HTR-8/SVneo (cell line): ENCODE results near the gene DLGAP1.
"Not testable (repeated sequence)": the region's sequence is repeated elsewhere in the genome, so short reads cannot be mapped to it uniquely, and the experiment has no call there.

Experiments used
- DNase-seq: peaks from one replicate; pipeline ENCODE4 v3.0.0; 2011; ENCODE audit warnings: low spot score, mixed read lengths; ENCODE audit not compliant: insufficient read length
- FAIRE-seq: peaks from 2 replicates; lab custom pipeline; 2011; peaks lifted over from hg19 to GRCh38; lab: Jason Lieb, UNC

DLGAP1 gene

GRCh38 chr18:4299395-4299794, 155.7 kb downstream of the DLGAP1 start:
- no peak for DNase-seq
- FAIRE-seq: no peak

GRCh38 chr18:4293337-4293736, 161.8 kb downstream of the DLGAP1 start:
- DNase-seq (no peak), FAIRE-seq (no peak)

DNA sequence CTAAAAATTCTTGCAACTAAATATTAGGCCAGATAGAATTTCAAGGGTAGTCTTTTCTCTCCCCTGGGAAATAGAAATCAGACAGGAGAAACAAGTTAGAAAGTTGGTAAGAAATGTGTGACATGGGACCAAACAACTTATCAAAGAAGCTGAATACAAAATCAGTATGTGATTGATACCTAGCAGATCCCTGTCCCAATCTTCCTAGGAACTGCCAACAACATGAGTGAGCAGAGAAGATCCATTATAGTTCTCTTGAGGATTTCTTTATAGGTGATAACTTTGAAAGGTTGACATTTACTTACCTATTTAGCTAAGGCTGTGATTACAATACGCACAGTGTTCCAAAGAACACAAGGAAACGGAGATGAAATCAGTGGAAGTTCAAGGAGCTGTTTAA, 162.4 kb downstream of the DLGAP1 start:
- DNase-seq: no peak
- no peak for FAIRE-seq

- not testable (repeated sequence) for DNase-seq, FAIRE-seq
These were observed 167.8 kb downstream of the DLGAP1 start for GRCh38 chr18:4287340-4287739.

DNA sequence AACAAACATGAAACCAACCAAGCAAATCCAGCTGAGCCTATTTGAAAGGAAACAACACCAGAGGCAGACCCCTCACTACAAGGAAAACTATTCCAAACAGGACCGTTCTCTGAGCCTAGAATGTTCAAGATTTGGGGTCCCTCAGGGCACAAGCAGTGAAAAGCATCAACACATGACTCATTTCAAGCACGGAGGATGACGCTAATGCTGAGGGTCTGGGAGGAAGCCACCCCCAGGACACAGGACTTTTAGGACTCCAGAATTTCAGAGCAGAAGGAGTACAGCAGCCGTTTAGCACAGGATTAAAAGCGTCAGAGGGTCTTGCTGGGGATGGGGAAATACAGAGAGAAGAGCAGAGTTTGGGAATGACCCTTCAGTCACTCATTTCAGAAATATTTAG, 168.9 kb downstream of the DLGAP1 start:
- DNase-seq (no peak), FAIRE-seq (no peak)

DNA sequence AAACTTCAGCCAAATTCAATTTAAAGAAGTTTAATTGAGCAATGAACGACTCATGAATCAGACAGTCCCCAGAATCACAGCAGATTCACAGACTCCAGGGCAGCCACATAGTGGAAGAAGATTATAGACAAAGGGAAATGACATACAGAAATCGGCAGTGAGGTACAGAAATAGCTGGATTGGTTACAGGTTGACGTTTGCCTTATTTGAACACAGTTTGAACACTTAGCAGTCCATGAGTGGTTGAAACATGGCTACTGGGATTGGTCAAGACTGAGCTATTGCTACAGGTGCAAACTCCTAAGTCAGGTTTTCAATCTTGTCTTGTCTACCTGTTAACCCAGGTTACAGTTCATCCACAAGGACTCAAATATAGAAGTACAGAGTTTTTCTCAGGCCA, 169.6 kb downstream of the DLGAP1 start:
- no peak for FAIRE-seq
- no peak for DNase-seq

DNA sequence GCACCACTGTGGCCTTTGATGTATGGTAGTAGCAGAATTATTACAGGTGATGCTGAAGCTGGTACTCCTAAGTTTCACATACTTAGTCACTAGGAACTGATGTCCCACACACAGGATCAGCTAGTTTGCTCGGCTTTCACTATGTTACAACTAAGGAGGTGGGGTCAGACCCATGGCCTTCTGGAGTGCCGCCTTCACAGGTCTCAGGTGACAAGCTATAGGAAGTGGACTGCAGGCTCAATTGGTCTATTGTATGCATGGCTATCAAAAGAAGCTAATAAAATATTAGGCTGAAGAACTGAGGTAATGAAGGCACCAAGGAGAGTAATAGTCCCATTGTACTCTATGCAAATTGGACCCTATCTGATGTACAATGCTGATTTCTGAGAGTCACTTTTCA, 170.6 kb downstream of the DLGAP1 start:
- FAIRE-seq: no peak

GRCh38 chr18:4283746-4284291, 171.3 kb downstream of the DLGAP1 start:
- DNase-seq (no peak), FAIRE-seq (no peak)

More for the DNA sequence above, 170.6 kb downstream of the DLGAP1 start:
- no peak for DNase-seq

DNA sequence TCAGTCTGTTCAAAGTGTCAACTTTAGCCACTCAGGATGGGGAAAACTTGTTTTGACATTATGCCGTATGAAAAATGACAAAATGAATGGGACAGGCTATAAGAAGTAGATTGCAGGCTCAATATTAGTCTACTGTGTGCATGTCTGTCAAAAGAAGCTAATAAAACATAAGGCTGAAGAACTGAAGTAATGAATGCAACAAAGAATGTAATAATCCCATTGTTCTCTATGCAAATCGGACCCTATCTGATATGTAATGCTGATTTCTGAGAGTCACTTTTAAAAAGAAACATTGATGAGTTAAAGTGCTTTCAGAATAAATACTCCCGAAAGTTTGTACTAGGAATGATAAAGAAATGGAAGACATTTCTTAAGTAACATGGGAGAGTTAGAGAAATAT, 172.2 kb downstream of the DLGAP1 start:
- FAIRE-seq (no peak), DNase-seq (no peak)

DNA sequence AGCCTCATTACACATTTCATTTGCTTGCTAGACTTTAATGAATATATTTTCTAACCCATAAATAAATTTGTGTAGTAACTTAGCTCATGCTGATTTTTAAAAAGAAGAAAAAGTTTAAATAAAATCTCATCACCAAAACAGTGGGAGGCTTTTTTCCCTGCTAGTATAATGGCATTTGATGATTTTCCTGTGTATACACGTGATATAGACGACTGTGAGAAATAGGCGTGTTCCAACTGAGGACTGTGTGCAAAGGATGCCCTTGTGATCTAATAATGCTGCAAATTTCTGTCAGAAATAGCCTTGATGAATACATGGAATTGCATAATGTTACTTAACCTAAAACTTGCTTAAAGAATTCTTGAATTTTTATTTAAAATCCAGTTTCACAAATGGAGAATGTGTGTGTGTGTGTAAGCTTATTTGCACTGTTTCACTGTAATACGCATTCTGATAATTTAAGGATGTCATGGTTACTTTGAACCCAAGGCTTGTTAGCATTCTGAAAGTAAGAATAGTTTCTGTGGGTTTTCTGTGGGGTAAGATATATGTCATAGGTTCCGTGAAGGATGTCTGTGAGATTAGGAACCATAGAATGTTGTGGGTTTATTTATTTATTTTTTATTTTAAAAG, 178.0 kb downstream of the DLGAP1 start:
- DNase-seq (no peak), FAIRE-seq (no peak)

GRCh38 chr18:4271952-4272351, 183.2 kb downstream of the DLGAP1 start:
- no peak for DNase-seq
- FAIRE-seq: no peak

DNA sequence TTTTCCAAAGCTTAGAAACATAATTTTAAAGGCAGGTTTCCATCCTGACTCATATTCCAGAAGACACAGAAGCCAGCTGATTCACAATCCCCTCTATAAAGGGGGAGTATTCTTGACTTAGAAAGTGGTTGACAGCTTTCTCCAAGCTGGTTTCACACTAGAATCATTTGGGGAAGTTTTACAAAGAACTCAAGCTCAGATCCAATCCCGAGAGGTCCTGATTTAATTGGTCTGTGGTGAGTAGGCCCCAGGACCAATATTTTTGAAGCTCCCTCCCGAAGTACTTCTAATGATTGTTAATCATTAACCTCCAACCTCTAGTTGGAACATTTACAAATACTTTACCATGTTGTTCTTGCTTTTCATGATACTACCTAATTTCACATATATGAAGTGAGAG, 184.1 kb downstream of the DLGAP1 start:
- FAIRE-seq: no peak
- DNase-seq: no peak

DNA sequence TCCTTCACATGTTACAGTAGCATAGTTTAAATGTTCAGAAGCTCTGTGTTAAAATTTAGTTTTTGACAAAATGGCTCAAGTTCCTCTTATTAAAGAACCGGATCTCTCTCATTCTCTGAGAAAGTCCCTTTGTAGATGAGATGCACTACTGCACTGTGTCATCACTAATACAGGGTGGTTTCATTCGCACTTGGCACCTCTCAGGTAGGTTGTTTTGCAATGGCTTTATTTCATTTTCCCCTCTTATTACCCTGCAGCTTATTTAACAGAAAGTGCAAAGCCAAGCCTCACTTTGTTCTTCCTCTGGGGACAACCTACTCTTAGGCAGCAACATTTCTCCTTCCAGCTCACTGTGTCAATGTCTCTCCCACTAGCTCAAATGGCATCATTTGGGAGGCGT, 185.1 kb downstream of the DLGAP1 start:
- no peak for DNase-seq
- FAIRE-seq: no peak

- no peak for FAIRE-seq
- no peak for DNase-seq
These were observed 187.5 kb downstream of the DLGAP1 start for GRCh38 chr18:4267641-4268040.

- DNase-seq (no peak), FAIRE-seq (no peak)
These were observed 190.7 kb downstream of the DLGAP1 start for GRCh38 chr18:4264347-4264791.

- FAIRE-seq: no peak
These were observed 195.0 kb downstream of the DLGAP1 start for GRCh38 chr18:4260107-4260506.

DNA sequence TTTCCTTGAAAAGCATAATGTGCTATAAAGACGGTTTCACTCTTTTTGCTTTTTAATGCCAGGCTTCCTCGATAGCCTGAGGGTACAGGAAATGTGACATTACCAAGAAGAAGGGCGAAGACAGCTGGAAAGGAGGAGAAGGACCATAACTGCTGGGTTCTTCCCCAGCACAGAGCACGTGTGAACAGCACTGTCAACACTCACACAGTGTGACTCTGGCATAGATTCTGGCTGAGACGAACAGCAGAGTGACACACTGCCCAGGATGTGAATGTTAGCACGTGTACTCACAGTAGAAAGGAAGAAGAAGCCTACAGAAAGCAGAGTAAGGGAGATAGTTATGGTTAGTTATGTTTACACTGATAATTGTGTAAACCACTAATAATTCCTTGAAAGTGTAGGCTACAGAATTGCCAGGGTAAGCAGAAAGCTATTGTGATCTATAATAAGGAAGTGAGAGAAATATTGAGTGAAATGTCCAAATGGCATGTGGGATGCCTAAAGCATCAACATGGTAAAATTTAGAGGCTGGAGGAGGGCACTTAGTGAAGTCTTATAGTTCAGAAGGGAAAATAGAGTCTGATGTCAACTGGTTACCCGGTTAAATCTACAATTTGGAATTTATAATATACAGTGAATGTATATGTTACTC, 198.2 kb downstream of the DLGAP1 start:
- DNase-seq (no peak), FAIRE-seq (no peak)

More at GRCh38 chr18:4260107-4260506, 195.0 kb downstream of the DLGAP1 start:
- DNase-seq: no peak

DNA sequence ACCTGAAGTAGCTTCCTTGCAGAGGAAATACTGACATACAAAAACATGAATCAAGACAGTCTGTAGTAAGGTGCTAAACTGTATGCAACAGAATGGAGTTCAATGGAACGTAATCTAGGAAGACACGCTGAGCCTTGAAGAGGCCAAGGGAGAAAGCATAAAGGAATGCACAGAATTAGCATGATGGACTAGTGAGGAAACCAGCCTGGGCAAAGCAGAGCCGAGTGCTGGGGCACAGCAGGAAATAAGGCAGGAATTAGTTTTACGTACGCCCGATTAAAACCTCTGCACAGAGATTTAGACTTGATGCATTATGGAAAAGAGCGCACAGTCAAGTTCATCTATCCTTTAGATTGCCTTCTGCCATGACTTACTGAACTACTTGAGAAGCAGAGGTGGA, 200.3 kb downstream of the DLGAP1 start:
- DNase-seq (no peak), FAIRE-seq (no peak)

DNA sequence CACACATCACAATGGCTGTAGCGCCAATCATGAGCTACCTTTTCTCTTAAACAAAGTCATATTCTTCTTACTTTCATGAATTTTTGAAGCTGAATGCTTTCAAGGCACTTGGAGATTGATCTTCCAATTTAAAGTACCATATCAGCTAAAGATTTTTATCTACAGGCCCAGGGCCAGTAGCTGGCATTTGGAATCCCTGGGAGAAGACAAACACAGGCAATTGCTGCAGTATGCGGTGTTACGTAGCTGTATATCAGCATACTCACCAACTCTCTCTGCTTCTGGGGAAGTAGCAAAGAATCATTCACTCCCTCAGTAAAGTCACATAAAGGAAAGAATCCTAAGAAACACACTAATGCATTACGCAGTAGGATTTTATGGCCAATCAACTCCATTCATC, 202.3 kb downstream of the DLGAP1 start:
- DNase-seq (no peak), FAIRE-seq (no peak)

- FAIRE-seq (no peak), DNase-seq (no peak)
These were observed 203.2 kb downstream of the DLGAP1 start for GRCh38 chr18:4251873-4252272.

DNA sequence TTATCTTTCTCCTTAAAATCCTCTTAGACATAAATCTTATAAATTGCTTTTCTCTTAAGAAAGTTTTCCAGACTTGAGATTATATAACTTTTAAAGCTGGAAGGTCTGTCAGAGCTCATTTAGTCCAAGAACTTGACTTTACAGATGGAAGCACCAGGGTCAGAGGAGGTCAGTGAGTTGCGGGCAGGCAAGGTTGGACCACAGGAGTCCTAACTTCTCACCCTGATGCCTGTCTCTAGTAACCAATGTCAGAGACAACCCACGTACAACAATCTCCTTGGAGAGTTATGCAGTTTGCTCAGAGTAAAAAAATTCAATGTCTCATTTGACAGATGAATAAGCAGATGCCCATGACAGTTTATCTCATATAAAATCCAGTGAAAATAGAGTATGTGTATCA, 203.9 kb downstream of the DLGAP1 start:
- no peak for FAIRE-seq
- DNase-seq: no peak

GRCh38 chr18:4250141-4250540, 205.0 kb downstream of the DLGAP1 start:
- no peak for FAIRE-seq
- DNase-seq: no peak
